ENCODE measurements around the gene C22orf23.

Gene C22orf23

GRCh38 chr22:37894939-37895670 is 58.3 kb downstream of the C22orf23 start:
- no peak for TF ChIP-seq CTCF (IDR thresholded peaks at IDR 0.05; ENCODE audit: insufficient read depth, low read length, poor library complexity, severe bottlenecking)
- DNase-seq (ENCODE audit: extremely low read depth, insufficient read length) = no peak
- Histone ChIP-seq H3K36me3 (ENCODE audit: control insufficient read depth, insufficient read depth, low read length) (peaks cover 7% of the 10 kb centered on the region), H3K4me3 (replicated peaks; ENCODE audit: low read depth, low read length) (no peak overlapping the region), H3K27me3 (replicated peaks; ENCODE audit: control insufficient read depth, insufficient read depth, low read length) (no peaks in the 10 kb centered on the region)

GRCh38 chr22:37893583-37893983 is 59.8 kb downstream of the C22orf23 start:
- no peak for TF ChIP-seq CTCF (IDR thresholded peaks at IDR 0.05; ENCODE audit: insufficient read depth, low read length, poor library complexity, severe bottlenecking)

More at GRCh38 chr22:37893583-37893983, 59.8 kb downstream of the C22orf23 start:
- DNase-seq (ENCODE audit: extremely low read depth, insufficient read length) = no peak
- Histone ChIP-seq H3K27me3 (replicated peaks; ENCODE audit: control insufficient read depth, insufficient read depth, low read length) (no peaks in the 10 kb centered on the region), H3K4me3 (replicated peaks; ENCODE audit: low read depth, low read length) (no peak overlapping the region), H3K36me3 (ENCODE audit: control insufficient read depth, insufficient read depth, low read length) (peaks cover 10% of the 10 kb centered on the region)
